ENCODE results near the gene SMIM14. TPM values are rescaled to one million over a fixed set of nuclear protein-coding genes. Genes with fewer than 3 reads are reported as not detected.

Gene SMIM14
- total RNA-seq, 1 donor from 2014 or later = 91.0 TPM

DNA sequence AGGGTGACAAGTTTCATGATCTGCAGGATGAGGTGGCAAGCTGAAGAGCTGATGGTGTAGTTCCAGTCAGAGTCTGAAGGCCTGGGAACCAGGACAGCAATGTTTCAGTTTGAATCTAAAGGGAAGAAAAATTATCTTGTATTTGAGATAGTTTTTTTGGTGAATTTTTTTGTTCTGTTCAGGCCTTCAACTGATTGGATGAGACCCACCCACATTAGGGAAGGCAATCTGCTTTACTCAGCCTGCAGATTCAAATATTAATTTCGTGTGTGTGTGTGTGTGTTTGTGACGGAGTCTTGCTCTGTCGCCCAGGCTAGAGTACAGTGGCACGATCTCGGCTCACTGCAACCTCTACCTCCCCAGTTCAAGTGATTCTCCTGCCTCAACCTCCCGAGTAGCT is 22.1 kb upstream of the SMIM14 start:
- Histone ChIP-seq H3K36me3 (no peaks in the 10 kb centered on the region), H3K4me3 (no peak overlapping the region), H3F3A (ENCODE audit: low read depth) (no peaks in the 10 kb centered on the region), H3K27me3 (no peaks in the 10 kb centered on the region), H3K4me2 (no peak overlapping the region), H2AFZ (replicated peaks) (no peak overlapping the region), H3K4me1 (no peaks in the 10 kb centered on the region), H3K79me2 (ENCODE audit: low read depth) (no peaks in the 10 kb centered on the region), H3K9me3 (ENCODE audit: low read depth) (no peaks in the 10 kb centered on the region), H4K20me1 (ENCODE audit: low read depth) (no peaks in the 10 kb centered on the region), H3K9ac (no peak overlapping the region), H3K27ac (no peak overlapping the region)
- H3K4me3 Mint-ChIP-seq = no peak overlapping the region
- no peak overlapping the region for H3K27ac Mint-ChIP-seq
- TF ChIP-seq EZH2phosphoT487 (IDR thresholded peaks at IDR 0.05) (no peak), EZH2 (IDR thresholded peaks at IDR 0.05) (no peak)
- TF ChIP-seq, protein P1, sequence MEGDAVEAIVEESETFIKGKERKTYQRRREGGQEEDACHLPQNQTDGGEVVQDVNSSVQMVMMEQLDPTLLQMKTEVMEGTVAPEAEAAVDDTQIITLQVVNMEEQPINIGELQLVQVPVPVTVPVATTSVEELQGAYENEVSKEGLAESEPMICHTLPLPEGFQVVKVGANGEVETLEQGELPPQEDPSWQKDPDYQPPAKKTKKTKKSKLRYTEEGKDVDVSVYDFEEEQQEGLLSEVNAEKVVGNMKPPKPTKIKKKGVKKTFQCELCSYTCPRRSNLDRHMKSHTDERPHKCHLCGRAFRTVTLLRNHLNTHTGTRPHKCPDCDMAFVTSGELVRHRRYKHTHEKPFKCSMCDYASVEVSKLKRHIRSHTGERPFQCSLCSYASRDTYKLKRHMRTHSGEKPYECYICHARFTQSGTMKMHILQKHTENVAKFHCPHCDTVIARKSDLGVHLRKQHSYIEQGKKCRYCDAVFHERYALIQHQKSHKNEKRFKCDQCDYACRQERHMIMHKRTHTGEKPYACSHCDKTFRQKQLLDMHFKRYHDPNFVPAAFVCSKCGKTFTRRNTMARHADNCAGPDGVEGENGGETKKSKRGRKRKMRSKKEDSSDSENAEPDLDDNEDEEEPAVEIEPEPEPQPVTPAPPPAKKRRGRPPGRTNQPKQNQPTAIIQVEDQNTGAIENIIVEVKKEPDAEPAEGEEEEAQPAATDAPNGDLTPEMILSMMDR (IDR thresholded peaks at IDR 0.05) = no peak
- no peaks in the 10 kb centered on the region for H3K36me3 Mint-ChIP-seq
- H3K27me3 Mint-ChIP-seq (ENCODE audit: insufficient read depth, low read depth) = peaks cover 3% of the 10 kb centered on the region
- no peak for DNase-seq (ENCODE audit: low spot score)
- no peaks in the 10 kb centered on the region for H3K9me3 Mint-ChIP-seq
- H3K4me1 Mint-ChIP-seq = peaks cover 10% of the 10 kb centered on the region

DNA sequence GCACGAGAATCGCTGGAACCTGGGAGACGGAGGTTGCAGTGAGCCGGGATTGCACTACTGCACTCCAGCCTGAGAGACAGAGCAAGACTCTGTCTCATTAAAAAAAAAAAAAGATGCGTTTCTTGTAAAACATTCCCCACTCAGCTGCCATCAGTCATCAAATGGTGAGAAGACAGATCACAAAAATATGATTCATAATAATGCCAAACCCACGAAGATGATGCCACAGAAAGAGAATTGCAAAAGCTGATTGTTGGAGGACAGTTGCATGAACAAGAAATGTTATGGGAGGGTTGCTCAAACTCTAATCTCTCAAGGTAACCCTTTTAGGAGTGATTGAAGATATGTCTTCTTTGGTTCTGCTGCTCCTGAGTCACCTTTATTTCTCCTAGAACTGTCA is 21.4 kb upstream of the SMIM14 start:
- Histone ChIP-seq H3K9me3 (ENCODE audit: low read depth) (no peaks in the 10 kb centered on the region), H2AFZ (replicated peaks) (no peak overlapping the region), H3K79me2 (ENCODE audit: low read depth) (no peaks in the 10 kb centered on the region), H3K36me3 (no peaks in the 10 kb centered on the region), H3K4me3 (no peak overlapping the region), H3F3A (ENCODE audit: low read depth) (no peaks in the 10 kb centered on the region), H3K27me3 (no peaks in the 10 kb centered on the region), H4K20me1 (ENCODE audit: low read depth) (no peaks in the 10 kb centered on the region), H3K27ac (no peak overlapping the region), H3K4me2 (no peak overlapping the region), H3K4me1 (no peaks in the 10 kb centered on the region), H3K9ac (no peak overlapping the region)
- Mint-ChIP-seq H3K9me3 (no peaks in the 10 kb centered on the region), H3K4me1 (peaks cover 7% of the 10 kb centered on the region), H3K27me3 (ENCODE audit: insufficient read depth, low read depth) (peaks cover 3% of the 10 kb centered on the region), H3K27ac (no peak overlapping the region), H3K36me3 (no peaks in the 10 kb centered on the region), H3K4me3 (no peak overlapping the region)
- no peak for TF ChIP-seq EZH2phosphoT487 (IDR thresholded peaks at IDR 0.05)
- no peak for TF ChIP-seq EZH2 (IDR thresholded peaks at IDR 0.05)
- TF ChIP-seq, protein P1 (IDR thresholded peaks at IDR 0.05) = no peak
- DNase-seq (ENCODE audit: low spot score) = no peak

DNA sequence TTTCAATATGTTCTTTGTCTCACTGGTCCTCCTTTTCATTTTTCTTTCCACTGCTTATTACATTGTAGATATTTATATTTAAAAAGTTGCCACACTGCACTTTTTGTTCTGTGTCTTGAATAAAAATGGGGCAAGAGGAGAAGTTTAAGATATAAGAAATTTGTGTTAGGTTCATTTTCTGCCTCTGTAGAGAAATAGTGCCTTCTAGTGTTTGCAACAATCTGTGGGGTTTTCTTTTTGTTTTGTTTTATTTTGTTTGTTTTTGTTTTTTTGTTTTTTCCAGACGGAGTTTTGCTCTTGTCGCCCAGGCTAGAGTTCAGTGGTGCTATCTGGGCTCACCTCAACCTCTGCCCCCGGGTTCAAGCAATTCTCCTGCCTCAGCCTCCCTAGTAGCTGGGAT is 20.1 kb upstream of the SMIM14 start:
- Mint-ChIP-seq H3K27ac (no peak overlapping the region), H3K27me3 (ENCODE audit: insufficient read depth, low read depth) (peaks cover 3% of the 10 kb centered on the region), H3K9me3 (no peaks in the 10 kb centered on the region), H3K4me1 (no peaks in the 10 kb centered on the region), H3K36me3 (no peaks in the 10 kb centered on the region), H3K4me3 (no peak overlapping the region)
- TF ChIP-seq EZH2 (IDR thresholded peaks at IDR 0.05) (no peak), EZH2phosphoT487 (IDR thresholded peaks at IDR 0.05) (no peak)
- TF ChIP-seq, protein P1 (IDR thresholded peaks at IDR 0.05) = peak; percentile 22
- Histone ChIP-seq H3K36me3 (no peaks in the 10 kb centered on the region), H3K9me3 (ENCODE audit: low read depth) (no peaks in the 10 kb centered on the region), H3K9ac (no peak overlapping the region), H3K79me2 (ENCODE audit: low read depth) (no peaks in the 10 kb centered on the region), H3K4me2 (no peak overlapping the region), H2AFZ (replicated peaks) (no peak overlapping the region), H3K4me1 (no peaks in the 10 kb centered on the region), H4K20me1 (ENCODE audit: low read depth) (no peaks in the 10 kb centered on the region), H3K27me3 (no peaks in the 10 kb centered on the region), H3F3A (ENCODE audit: low read depth) (no peaks in the 10 kb centered on the region), H3K4me3 (no peak overlapping the region), H3K27ac (no peak overlapping the region)
- DNase-seq (ENCODE audit: low spot score) = no peak

Measured in neural progenitor cell (in vitro differentiated cells).